ENCODE data around the gene WDR90. TPM values are rescaled to one million over a fixed set of nuclear protein-coding genes. Genes with fewer than 3 reads are reported as not detected.

Gene WDR90
- polyA plus RNA-seq, 2 of the 4 experiments (the other 2 are of a cell fraction), result 6.5 to 30.7 TPM

DNA sequence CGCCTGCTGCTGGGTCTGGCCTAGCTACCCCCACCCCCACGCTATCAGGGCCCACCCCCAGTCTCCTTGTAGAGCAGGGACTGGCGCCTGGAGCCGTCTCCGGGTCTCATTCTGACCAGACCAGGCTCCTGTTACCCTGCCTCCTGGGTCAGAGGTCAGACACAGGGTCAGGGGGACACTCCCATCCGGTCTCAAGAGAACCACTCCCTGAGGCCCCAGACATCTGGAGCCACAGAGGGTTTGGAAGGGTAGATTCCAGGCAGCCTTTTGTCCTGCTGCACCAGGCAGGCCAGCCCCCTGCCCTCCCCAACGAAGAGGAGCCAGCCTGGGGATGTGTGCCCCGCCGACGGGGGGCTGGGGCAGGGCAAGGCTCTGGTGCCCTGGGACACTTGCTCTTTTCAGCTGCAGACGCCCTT is 19.3 kb upstream of the WDR90 start:
- no peak overlapping the region for H3K4me3 ChIP-seq
- peak overlapping the region in 1 of 2 experiments; percentile 30; a peak in 1 of 6 replicates for H3K27ac ChIP-seq
- ChIA-PET POLR2A (interaction anchor here (0.7 kb wide), 1 partner anchor 31 kb away, joined by 3 read pairs; no protein-coding TSS in a partner anchor), CTCF (interaction anchor here (1.4 kb wide), 1 partner anchor 51 kb away, joined by 4 read pairs; no protein-coding TSS in a partner anchor)
- H3K4me2 ChIP-seq, result no peak overlapping the region
- DNase-seq (ENCODE audit: low read depth in 1 of 2, low spot score in 1 of 2) (no peak), ATAC-seq (no peak), FAIRE-seq (no peak)
- TF ChIP-seq BHLHE40 (IDR thresholded peaks at IDR 0.05; ENCODE audit: low read depth, low read length) (no peak), MAFK (IDR thresholded peaks at IDR 0.05; ENCODE audit: partially characterized antibody) (no peak), HOXB13 (CRISPR knock-in tag; IDR thresholded peaks at IDR 0.05; ENCODE audit: low read depth) (no peak), KDM1A (IDR thresholded peaks at IDR 0.05; ENCODE audit: low read depth) (no peak), EHMT2 (IDR thresholded peaks at IDR 0.05; ENCODE audit: low read depth) (no peak), RNF2 (IDR thresholded peaks at IDR 0.05; ENCODE audit: borderline replicate concordance, low read depth) (no peak), EP300 (IDR thresholded peaks at IDR 0.05) (no peak), TP53 (CRISPR knock-in tag; IDR thresholded peaks at IDR 0.05) (no peak), NPAS2 (CRISPR knock-in tag; IDR thresholded peaks at IDR 0.05; ENCODE audit: borderline replicate concordance) (no peak), HDAC2 (IDR thresholded peaks at IDR 0.05) (no peak), SREBF2 (IDR thresholded peaks at IDR 0.05) (no peak)
- TF ChIP-seq, protein P1, sequence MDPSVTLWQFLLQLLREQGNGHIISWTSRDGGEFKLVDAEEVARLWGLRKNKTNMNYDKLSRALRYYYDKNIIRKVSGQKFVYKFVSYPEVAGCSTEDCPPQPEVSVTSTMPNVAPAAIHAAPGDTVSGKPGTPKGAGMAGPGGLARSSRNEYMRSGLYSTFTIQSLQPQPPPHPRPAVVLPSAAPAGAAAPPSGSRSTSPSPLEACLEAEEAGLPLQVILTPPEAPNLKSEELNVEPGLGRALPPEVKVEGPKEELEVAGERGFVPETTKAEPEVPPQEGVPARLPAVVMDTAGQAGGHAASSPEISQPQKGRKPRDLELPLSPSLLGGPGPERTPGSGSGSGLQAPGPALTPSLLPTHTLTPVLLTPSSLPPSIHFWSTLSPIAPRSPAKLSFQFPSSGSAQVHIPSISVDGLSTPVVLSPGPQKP (IDR thresholded peaks at IDR 0.05; ENCODE audit: low read depth, low read length), result no peak
- peaks cover 46% of the 10 kb centered on the region for H3K4me1 ChIP-seq
- WGBS (ENCODE audit: missing lambda C conversion rate), result 83% methylated on average over 7 of the region's 11 CpGs
- H3K9me3 ChIP-seq, result no peaks in the 10 kb centered on the region

DNA sequence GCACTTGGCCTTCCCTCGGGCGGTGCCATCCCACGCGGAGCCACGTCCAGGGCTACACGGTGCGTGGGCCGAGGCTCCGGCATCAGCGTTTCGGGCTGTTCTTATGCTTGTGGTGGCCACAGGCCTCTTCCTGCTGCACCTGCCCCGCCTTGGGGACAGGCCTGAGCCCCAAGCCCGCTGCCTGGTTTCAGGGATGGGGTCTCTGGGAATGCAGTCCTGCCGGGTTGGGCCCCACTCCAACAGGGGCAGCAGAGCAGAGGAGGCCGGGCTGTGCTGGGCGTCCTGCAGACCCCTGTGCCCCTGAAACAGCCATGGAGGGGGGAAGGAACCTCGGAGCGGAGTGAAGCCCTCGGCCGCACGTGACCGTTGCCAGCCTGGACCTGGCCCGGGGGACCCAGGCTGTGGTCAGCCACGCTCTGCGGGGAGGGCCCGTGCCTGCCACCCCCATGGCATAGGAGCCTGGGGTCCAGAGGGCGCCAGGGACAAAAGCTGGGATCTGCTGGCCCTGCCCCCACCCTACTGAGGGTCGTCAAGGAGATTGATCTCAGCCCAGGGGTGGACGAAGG is 18.8 kb upstream of the WDR90 start:
- no peak for DNase-seq (ENCODE audit: low read depth in 1 of 2, low spot score in 1 of 2)
- ChIA-PET POLR2A (no interaction called here), CTCF (no interaction called here)
- no peak for FAIRE-seq
- 90% methylated on average over 11 of the region's 29 CpGs for WGBS (ENCODE audit: missing lambda C conversion rate)
- peak overlapping the region in 1 of 2 experiments; percentile 30; a peak in 1 of 6 replicates for H3K27ac ChIP-seq
- TF ChIP-seq SREBF2 (IDR thresholded peaks at IDR 0.05), result no peak
- no peak for TF ChIP-seq EP300 (IDR thresholded peaks at IDR 0.05)
- no peak overlapping the region for H3K4me3 ChIP-seq
- H3K4me2 ChIP-seq, result no peak overlapping the region
- ATAC-seq, result no peak
- peaks cover 51% of the 10 kb centered on the region for H3K4me1 ChIP-seq
- H3K9me3 ChIP-seq, result no peaks in the 10 kb centered on the region

DNA sequence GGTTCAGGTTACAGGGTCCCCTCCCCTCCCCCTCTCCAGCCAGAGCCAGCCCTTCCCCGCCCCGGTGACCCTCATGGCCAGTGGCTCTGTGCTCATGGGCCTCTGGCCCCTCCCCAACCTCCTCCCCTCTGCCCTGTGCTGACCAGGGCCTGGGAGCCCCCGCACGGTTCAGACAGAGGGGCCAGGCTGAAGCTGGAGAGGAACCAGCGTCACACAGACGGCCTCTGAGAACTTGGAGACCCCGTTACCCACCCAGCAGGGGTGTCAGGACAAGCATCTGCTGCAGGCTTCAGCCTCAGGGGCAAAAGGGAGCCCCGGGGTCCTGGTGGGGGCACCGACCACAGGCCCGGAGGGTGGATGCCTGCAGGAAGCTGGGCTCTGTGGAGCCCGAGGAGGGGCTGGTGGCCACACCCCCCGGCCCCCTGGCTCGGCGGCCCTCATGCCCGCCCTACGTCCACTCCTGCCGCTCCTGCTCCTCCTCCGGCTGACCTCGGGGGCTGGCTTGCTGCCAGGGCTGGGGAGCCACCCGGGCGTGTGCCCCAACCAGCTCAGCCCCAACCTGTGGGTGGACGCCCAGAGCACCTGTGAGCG is 18.3 kb upstream of the WDR90 start, which contains the start of gene WFIKKN1:
TSS of gene WFIKKN1 (plus strand) at position 171 of the 591 bp plus-strand sequence. CDS start at position 440, 269 bp downstream.
- CTCF ChIA-PET, result no interaction called here
- H3K4me2 ChIP-seq, result no peak within 1 kb of the TSS
- H3K27ac ChIP-seq, result peak within 1 kb of the TSS in 1 of 2 experiments; percentile 48; a peak in 3 of 6 replicates
- no peak for FAIRE-seq
- POLR2A ChIA-PET, result no interaction called here
- H3K9me3 ChIP-seq, result no peaks in the 10 kb centered on the region
- TF ChIP-seq, protein P1 (IDR thresholded peaks at IDR 0.05; ENCODE audit: low read depth, low read length), result no peak
- TF ChIP-seq, protein P2, sequence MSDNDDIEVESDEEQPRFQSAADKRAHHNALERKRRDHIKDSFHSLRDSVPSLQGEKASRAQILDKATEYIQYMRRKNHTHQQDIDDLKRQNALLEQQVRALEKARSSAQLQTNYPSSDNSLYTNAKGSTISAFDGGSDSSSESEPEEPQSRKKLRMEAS (IDR thresholded peaks at IDR 0.05), result no peak
- TF ChIP-seq HEYL (CRISPR knock-in tag; IDR thresholded peaks at IDR 0.05) (no peak), FOSL2 (IDR thresholded peaks at IDR 0.05) (no peak), FOSL2 (CRISPR knock-in tag; IDR thresholded peaks at IDR 0.05) (no peak), HOXB5 (CRISPR knock-in tag; IDR thresholded peaks at IDR 0.05) (no peak), RNF2 (IDR thresholded peaks at IDR 0.05; ENCODE audit: borderline replicate concordance, low read depth) (no peak), RFX5 (IDR thresholded peaks at IDR 0.05) (no peak)
- TF ChIP-seq, protein P3, sequence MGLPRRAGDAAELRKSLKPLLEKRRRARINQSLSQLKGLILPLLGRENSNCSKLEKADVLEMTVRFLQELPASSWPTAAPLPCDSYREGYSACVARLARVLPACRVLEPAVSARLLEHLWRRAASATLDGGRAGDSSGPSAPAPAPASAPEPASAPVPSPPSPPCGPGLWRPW (IDR thresholded peaks at IDR 0.05), result no peak
- TF ChIP-seq, protein P4, sequence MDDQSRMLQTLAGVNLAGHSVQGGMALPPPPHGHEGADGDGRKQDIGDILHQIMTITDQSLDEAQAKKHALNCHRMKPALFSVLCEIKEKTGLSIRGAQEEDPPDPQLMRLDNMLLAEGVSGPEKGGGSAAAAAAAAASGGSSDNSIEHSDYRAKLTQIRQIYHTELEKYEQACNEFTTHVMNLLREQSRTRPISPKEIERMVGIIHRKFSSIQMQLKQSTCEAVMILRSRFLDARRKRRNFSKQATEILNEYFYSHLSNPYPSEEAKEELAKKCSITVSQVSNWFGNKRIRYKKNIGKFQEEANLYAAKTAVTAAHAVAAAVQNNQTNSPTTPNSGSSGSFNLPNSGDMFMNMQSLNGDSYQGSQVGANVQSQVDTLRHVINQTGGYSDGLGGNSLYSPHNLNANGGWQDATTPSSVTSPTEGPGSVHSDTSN (IDR thresholded peaks at IDR 0.05), result 0 out of 2 replicates have a peak, but pooled peaks have one; percentile 24
- no peak for DNase-seq (ENCODE audit: low read depth in 1 of 2, low spot score in 1 of 2)
- 53% methylated on average over 6 of the region's 23 CpGs for WGBS (ENCODE audit: missing lambda C conversion rate)
- no peak within 1 kb of the TSS for H3K4me3 ChIP-seq
- ATAC-seq, result no peak
- peaks cover 48% of the 10 kb centered on the region for H3K4me1 ChIP-seq
